D341Med (cell line): ENCODE results near the gene EPS8.

Experiments
- DNase-seq: peaks from one replicate; pipeline ENCODE4 v3.0.0; 2012; ENCODE audit warnings: low spot score

The EPS8 gene

GRCh38 chr12:15601210-15601800, 187.9 kb downstream of the EPS8 start:
- DNase-seq = no peak

GRCh38 chr12:15600223-15600935, 188.8 kb downstream of the EPS8 start:
- no peak for DNase-seq

GRCh38 chr12:15599266-15600037, 189.7 kb downstream of the EPS8 start:
- DNase-seq = no peak

GRCh38 chr12:15597125-15597830, 191.9 kb downstream of the EPS8 start:
- DNase-seq = no peak

GRCh38 chr12:15596174-15596573, 193.0 kb downstream of the EPS8 start:
- DNase-seq = no peak

GRCh38 chr12:15592934-15593333, 196.3 kb downstream of the EPS8 start:
- no peak for DNase-seq

- no peak for DNase-seq
Measured at GRCh38 chr12:15591811-15592210, 197.4 kb downstream of the EPS8 start.

GRCh38 chr12:15590180-15590826, 198.9 kb downstream of the EPS8 start:
- DNase-seq = peak; percentile 82

- DNase-seq = no peak
Measured at GRCh38 chr12:15589328-15590032, 199.7 kb downstream of the EPS8 start.

GRCh38 chr12:15584366-15585041, 204.7 kb downstream of the EPS8 start:
- DNase-seq = peak; percentile 38

GRCh38 chr12:15583804-15584203, 205.4 kb downstream of the EPS8 start:
- no peak for DNase-seq

- no peak for DNase-seq
Measured at GRCh38 chr12:15581006-15581405, 208.2 kb downstream of the EPS8 start.

- peak; percentile 32 for DNase-seq
Measured at GRCh38 chr12:15580431-15580830, 208.8 kb downstream of the EPS8 start.

- no peak for DNase-seq
Measured at GRCh38 chr12:15575671-15576541, 213.3 kb downstream of the EPS8 start.

GRCh38 chr12:15574353-15574752, 214.8 kb downstream of the EPS8 start:
- DNase-seq = no peak
